Right lobe of liver (tissue), 6 donors: ENCODE measurements around the gene ABHD1. TPM values are rescaled to one million over a fixed set of nuclear protein-coding genes. Genes with fewer than 3 reads are reported as not detected.

ENCODE experiments used
- ATAC-seq, 4 donors: fragments of 200-7000 bp; cut with Tn5 transposase; one replicate each; pipeline ENCODE4 v1.9.1; 2020; ENCODE audit warnings: mild to moderate bottlenecking in 4 of 4, moderate library complexity in 4 of 4
- DNase-seq, 3 donors: peaks; one replicate each; pipeline ENCODE4 v3.0.0-alpha.2; 2020
- H3K27ac ChIP-seq, 3 donors: fragments of 200-600 bp; one replicate each; pipeline ENCODE4 v1.8.0; 2022
- H3K27me3 ChIP-seq, 2 donors: fragments of 200-600 bp; one replicate each; pipeline ENCODE4 v1.8.0; 2022
- H3K36me3 ChIP-seq, 4 donors: fragments of 200-600 bp; sonication (generic) in 1 of 4; one replicate each; pipeline versions ENCODE4 v1.5.1 to v1.8.0; 2017 to 2022; ENCODE audit warnings: control low read depth in 1 of 4
- H3K4me1 ChIP-seq, 4 donors: fragments of 200-600 bp; sonication (generic) in 1 of 4; one replicate each; pipeline versions ENCODE4 v1.5.1 to v1.8.0; 2017 to 2022; ENCODE audit warnings: control low read depth in 1 of 4
- H3K4me3 ChIP-seq, 3 donors: fragments of 200-600 bp; one replicate each; pipeline ENCODE4 v1.8.0; 2022
- H3K9me3 ChIP-seq, 4 donors: fragments of 200-600 bp; sonication (generic) in 1 of 4; one replicate each; pipeline versions ENCODE4 v1.5.1 to v1.8.0; 2017 to 2022; ENCODE audit warnings: control low read depth in 1 of 4
- POLR2A ChIP-seq: fragments of 450-650 bp; IDR thresholded peaks from one replicate; pipeline ENCODE4 v1.6.1; 2017; ENCODE audit warnings: antibody characterized with exemption, mild to moderate bottlenecking
- WGBS: methylation state at CpG from one replicate; pipeline ENCODE4 v1.1.6; 2018; ENCODE audit warnings: low coverage, low lambda C conversion rate; ENCODE audit not compliant: insufficient coverage; ENCODE audit errors: missing lambda C conversion rate; 5-methylcytosine and 5-hydroxymethylcytosine counted together
- intact Hi-C, 2 donors: fragments of 100-400 bp; cut with DNase I; formaldehyde crosslinking; loops; one replicate each; pipeline versions ENCODE4 v1.11.2 to v1.14.1; 2022
- total RNA-seq, 6 experiments: library from RNA; depleted of rRNA in 2 of 6; stranded (reverse); fragments of >200 nt in 2 of 6; fragmentation: NEBNext Ultra II Directional in 3 of 6; extraction: Animal tissue kit (Norgen Biotek cat#: 25700) in 3 of 6; gene quantifications; one replicate each; pipeline versions ENCODE4 v1.1.0 to v1.2.4, GENCODE V29; 2016 to 2023
- TF ChIP-seq, protein P1 (sequence below), 4 donors: fragments of 200-600 bp in 3 of 4; fragments of 450-650 bp in 1 of 4; IDR thresholded peaks; one replicate each; pipeline versions ENCODE4 v1.5.1 to v1.8.0; 2016 to 2022; ENCODE audit warnings: antibody characterized with exemption in 4 of 4, mild to moderate bottlenecking in 2 of 4
- donor health status: DM: no; HTN: yes; CAD: no.
- donor health status: DM: no; HTN: no; CAD: no.
- donor health status: DM: no; HTN: no; CAD: no.
- donor health status: DM: no; HTN: yes; CAD: no.
- donor health status: DM: no; HTN: yes; CAD: no.

The ABHD1 gene
- total RNA-seq, 6 experiments from 2014 or later: 0.74 to 3.2 (median 1.1) TPM

DNA sequence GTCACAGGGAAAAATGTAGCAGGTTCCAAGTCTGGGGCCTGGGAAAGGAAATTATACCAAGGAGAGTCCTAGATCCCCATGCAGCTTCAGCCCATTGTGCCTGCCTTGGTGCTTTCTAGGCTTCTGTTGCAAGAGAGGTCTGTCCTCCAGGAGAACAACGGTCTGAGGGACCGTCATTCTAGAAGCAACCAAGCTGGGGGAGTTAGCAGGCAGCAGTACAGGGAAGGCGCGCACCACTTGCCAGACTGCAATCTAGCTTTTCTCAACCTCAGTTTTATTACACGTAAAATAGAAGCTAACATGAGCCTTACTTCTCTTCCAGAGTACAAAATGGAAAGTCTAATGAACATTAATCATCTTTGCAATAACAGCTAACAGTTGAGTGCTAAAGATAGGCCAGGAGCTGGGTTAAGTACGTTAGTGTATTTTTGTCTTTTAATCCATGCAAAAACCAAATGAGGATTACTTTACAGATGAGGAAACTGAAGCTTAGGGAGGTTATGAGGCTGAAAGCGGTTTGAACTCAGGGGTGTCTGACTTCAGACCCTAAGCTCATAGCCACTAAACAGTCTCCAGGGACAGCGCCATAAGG lies 27.1 kb downstream of the ABHD1 start:
- H3K27ac ChIP-seq: no peak overlapping the region
- no peak overlapping the region for H3K4me3 ChIP-seq
- no peaks in the 10 kb centered on the region for H3K9me3 ChIP-seq
- no peaks in the 10 kb centered on the region for H3K27me3 ChIP-seq
- DNase-seq: no peak
- no peak for ATAC-seq
- 91% methylated on average over 4 of the region's 8 CpGs for WGBS
- TF ChIP-seq, protein P1, sequence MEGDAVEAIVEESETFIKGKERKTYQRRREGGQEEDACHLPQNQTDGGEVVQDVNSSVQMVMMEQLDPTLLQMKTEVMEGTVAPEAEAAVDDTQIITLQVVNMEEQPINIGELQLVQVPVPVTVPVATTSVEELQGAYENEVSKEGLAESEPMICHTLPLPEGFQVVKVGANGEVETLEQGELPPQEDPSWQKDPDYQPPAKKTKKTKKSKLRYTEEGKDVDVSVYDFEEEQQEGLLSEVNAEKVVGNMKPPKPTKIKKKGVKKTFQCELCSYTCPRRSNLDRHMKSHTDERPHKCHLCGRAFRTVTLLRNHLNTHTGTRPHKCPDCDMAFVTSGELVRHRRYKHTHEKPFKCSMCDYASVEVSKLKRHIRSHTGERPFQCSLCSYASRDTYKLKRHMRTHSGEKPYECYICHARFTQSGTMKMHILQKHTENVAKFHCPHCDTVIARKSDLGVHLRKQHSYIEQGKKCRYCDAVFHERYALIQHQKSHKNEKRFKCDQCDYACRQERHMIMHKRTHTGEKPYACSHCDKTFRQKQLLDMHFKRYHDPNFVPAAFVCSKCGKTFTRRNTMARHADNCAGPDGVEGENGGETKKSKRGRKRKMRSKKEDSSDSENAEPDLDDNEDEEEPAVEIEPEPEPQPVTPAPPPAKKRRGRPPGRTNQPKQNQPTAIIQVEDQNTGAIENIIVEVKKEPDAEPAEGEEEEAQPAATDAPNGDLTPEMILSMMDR (IDR thresholded peaks at IDR 0.05): no peak
- H3K4me1 ChIP-seq: no peaks in the 10 kb centered on the region
- no peaks in the 10 kb centered on the region for H3K36me3 ChIP-seq
- intact Hi-C loops: no loop called here

DNA sequence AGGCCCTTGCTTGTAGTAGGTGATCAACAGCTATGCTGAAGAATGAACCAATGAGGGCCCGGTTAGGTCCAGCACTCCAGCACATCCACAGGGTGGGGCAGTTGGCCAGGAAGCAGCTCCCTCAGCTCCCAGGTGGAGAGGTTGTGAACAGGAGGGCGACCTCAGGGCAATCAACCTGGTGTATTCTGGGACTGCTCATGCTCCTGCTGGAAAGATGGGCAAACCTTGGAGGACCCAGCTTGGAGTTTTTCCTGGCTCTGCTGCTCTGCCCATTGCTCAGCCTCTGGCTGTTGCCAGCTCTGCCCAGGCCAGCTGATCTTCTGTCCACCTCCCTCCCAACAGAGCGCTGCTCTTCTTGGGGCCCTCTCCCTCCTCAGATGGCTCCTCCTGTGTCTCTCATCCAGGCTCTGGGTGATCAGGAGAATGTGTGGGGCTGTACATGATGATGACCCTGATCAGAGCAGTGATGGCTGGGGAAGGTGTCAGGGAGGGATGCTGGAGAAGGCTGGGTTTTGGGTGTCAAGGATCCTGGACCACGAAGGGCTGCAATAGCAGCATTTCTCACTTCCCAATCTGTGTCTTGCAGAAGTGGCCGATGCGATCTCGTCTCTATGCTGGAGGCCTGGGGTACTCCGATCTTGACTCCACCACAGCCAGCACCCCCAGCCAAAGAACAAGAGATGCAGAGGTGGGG lies 28.6 kb downstream of the ABHD1 start:
- intact Hi-C loops: no loop called here
- WGBS: 68% methylated on average over 2 of the region's 8 CpGs
- DNase-seq (peak in 2 of 3 donors; percentile 61 to 66), ATAC-seq (peak; percentile 84 to 91 (median 86))
- Histone ChIP-seq H3K27me3 (no peaks in the 10 kb centered on the region), H3K27ac (no peak overlapping the region), H3K4me3 (no peak overlapping the region), H3K4me1 (no peaks in the 10 kb centered on the region), H3K9me3 (no peaks in the 10 kb centered on the region), H3K36me3 (no peaks in the 10 kb centered on the region)
- TF ChIP-seq, protein P1 (IDR thresholded peaks at IDR 0.05): peak; percentile 10 to 29 (median 26)
- no peak for TF ChIP-seq POLR2A

DNA sequence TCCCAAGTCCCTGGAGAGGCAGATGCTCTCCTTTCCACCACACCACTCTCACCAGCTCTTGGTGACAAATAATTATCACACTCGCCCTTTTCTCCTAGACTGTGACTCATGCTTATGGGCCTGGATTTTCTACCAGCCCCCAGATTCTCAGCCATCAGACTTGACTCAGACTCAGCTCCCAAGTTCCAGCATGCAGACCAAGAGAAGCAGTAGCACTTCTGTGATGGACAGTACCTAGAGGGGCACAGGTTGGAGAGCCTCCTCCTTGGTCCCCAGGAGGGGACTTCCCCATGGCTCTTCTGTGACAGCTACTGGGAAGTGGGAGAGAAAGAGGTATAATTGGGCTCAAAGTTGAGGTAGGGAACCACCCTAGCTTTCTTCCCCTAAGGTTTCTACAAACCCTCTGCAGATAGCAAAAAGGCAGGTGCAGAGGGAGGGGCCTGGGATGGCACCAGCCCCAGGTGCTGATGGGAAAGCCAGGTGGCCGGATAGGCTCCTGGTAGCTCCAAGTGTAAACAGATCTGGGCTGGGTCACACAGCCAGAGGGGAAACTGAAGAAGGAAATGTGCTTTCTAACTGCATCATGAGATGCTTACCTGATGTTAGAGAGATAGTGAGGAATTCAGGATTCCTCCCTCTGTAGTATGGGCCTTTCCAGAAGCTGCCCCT lies 29.3 kb downstream of the ABHD1 start:
- WGBS: 63% methylated on average over 1 of the region's 2 CpGs
- Histone ChIP-seq H3K36me3 (no peaks in the 10 kb centered on the region), H3K9me3 (no peaks in the 10 kb centered on the region), H3K27ac (no peak overlapping the region), H3K4me3 (no peak overlapping the region), H3K27me3 (no peaks in the 10 kb centered on the region), H3K4me1 (no peaks in the 10 kb centered on the region)
- TF ChIP-seq, protein P1 (IDR thresholded peaks at IDR 0.05): no peak
- no peak for TF ChIP-seq POLR2A
- no peak for ATAC-seq
- DNase-seq: no peak
- intact Hi-C loops: no loop called here

- peak in 1 of 4 donors; percentile 13 for ATAC-seq
- Histone ChIP-seq H3K27me3 (no peaks in the 10 kb centered on the region), H3K27ac (no peak overlapping the region), H3K9me3 (no peaks in the 10 kb centered on the region), H3K4me1 (no peaks in the 10 kb centered on the region), H3K36me3 (no peaks in the 10 kb centered on the region), H3K4me3 (no peak overlapping the region)
- intact Hi-C loops: no loop called here
- no peak for DNase-seq
- 90% methylated on average over 5 of the region's 6 CpGs for WGBS
- TF ChIP-seq, protein P1 (IDR thresholded peaks at IDR 0.05): no peak
- no peak for TF ChIP-seq POLR2A
Measured at GRCh38 chr2:27154488-27154887, 30.9 kb downstream of the ABHD1 start.
